HTR-8/SVneo (cell line): ENCODE data around the gene RDH13.
"Not testable (repeated sequence)": the region's sequence is repeated elsewhere in the genome, so short reads cannot be mapped to it uniquely, and the experiment has no call there.

Experiments
- DNase-seq: peaks from one replicate; pipeline ENCODE4 v3.0.0; 2011; ENCODE audit warnings: low spot score, mixed read lengths; ENCODE audit not compliant: insufficient read length
- FAIRE-seq: peaks from 2 replicates; lab custom pipeline; 2011; peaks lifted over from hg19 to GRCh38; lab: Jason Lieb, UNC

The RDH13 gene

DNA sequence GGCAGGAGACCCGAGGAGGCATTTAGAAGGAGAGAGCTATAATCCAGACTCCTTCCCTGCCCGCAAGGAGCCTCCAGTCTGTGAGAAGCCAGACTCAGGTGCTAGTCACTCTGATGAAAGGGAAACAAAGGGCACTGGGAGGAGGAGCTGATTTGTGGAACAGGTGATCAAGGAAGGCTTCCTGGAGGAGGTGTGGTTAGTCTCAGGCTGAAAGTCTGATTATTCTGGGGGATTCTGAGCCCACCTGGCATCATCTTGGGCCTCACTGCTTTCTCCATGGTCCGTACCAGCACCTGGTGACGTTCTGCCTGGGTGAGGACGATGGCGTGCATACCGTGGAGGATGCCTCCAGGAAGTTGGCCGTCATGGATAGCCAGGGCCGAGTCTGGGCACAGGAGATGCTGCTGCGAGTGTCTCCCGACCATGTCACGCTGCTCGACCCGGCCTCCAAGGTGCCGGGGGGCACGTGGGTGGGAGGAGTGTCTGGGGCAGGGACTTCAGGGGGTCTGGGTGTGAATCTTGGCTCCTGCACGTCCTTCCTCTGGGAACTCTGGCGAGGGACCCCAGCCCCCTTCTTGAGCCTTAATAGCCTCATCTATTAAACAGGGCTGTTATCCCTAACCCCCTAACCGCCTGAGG is 16.6 kb upstream of the RDH13 start:
- DNase-seq (no peak), FAIRE-seq (no peak)

DNA sequence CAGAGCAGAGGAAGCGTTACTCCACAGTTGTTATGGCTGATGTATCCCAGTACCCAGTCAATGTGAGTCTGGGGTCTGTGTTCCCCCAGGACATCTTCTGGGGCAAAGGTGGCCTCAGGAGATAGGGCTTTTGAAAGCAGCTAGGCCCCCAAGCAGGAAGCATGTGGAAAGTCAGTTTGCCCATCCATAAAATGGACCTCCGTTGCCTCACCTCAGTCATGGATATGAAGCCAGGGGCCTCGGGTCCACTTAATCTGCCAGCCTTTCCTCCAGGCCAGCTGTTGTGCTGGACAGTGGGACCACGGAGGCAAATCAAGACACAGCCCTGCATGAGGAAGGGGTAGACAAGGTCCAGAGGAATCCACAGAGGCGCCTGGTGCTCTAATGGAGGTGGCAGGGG is 16.0 kb upstream of the RDH13 start:
- FAIRE-seq (no peak), DNase-seq (no peak)

DNA sequence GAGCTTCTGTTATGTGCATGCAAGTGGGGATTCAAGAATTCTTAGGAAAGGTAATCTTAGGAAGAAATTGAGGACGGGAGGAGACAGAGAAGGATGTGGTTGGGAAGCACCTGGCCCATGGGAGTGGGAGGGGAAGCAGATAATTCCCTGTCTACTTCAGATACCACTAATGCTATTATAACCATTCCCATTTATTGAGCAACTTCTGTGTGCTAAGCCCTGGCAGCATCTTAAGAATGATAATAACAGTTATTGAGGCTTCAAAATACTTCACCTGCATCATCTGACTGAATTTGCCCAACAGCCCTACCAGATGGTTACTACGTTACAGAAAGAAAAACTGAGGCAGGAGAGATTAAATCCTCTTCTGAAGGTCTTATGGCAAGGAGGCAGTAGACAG is 14.2 kb upstream of the RDH13 start:
- DNase-seq (no peak), FAIRE-seq (no peak)

DNA sequence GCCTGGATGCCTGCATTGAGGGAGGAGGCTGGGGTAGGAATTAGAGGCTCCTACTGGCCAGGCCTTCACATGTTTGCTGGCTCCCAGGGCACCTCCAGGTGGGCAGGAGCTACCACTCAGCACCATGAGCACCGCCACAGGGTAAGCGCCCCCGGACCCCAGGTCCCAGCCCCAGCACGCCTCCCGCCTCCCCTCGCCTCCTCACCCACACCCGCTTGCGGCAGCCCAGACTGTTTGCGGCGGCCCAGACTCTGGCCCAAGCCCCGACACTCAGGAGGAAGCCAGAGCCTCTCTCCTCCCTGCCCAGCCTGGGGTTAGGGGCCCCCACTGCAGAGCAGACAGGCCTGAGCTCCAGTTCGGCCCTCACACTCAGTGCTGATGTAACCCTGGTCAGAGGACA is 13.4 kb upstream of the RDH13 start:
- no peak for FAIRE-seq
- DNase-seq = no peak

DNA sequence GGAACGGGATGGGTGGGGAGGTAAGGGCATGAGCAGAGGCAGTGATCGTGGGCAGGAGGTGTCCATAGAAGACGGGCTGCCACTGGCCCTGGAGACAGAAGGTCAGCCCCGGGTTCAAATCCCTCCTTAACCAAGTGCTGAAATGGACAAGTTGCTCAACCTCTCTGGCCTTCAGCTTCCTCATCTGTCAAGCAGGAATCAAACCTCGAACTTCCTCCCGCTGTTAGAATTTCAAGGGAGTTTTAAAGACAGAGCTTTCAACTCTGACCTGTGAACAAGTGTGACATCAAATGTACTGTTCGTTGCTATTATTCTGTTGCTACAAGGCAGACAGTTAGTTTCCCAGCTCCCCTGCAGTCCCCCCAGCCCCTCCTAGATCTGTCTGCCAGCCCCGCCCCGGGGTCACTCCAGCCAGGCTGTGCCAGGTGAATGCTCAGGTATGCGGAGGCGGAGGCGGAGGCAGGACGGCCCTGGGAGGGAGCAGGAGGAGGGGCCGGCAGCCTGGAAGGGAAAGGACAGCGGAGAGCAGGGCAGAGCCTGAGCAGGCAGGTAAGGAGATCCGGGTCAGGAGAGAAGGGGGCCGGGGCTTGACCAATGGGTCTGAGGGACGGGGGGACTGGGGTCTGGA is 12.5 kb upstream of the RDH13 start, which contains the start of gene EPS8L1:
Gene EPS8L1 (plus strand): TSS at position 499 of the 628 bp plus-strand sequence. CDS start 576 bp downstream, outside the sequence.
- FAIRE-seq = no peak
- no peak for DNase-seq

DNA sequence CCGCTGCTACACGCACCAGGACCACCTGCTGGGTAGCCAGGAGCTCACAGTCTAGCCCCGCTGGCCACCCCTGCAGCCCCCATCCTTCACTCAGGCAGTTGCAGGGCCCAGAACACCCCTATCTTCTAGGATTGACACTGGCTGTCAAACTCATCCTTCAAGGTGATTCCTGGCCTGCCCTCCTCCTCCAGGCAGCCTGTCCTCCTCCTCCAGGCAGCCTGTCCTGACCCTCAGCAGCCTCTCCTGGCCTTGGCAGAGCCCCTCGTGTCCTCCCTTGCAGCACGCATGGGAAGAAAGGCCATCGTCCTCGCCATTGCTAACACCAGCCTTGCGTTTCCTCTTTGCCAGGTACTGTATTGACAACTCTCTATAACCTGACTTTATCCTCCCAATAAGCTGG is 9.0 kb upstream of the RDH13 start:
- no peak for FAIRE-seq

DNA sequence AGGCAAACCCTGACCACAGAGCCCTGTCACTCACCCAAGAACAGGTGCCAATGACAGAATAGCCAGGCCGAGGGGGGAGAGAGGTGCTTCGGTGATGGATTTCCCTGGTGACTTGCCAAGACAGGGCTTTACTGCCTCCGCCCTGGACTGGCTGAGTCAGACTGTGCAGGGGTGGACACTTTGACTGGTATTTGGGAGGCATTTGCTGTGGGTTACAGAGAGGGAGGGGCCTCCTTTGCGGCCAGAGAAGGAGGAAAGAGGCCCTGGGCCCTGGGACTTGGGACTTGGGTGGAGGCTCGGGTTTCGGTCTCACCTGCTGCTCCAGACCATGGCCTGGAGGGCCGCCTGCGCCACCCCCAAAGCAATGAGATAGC is 8.2 kb upstream of the RDH13 start:
- DNase-seq (peak; percentile 92), FAIRE-seq (peak; percentile 89)

More for the DNA sequence above, 9.0 kb upstream of the RDH13 start:
- DNase-seq = no peak

DNA sequence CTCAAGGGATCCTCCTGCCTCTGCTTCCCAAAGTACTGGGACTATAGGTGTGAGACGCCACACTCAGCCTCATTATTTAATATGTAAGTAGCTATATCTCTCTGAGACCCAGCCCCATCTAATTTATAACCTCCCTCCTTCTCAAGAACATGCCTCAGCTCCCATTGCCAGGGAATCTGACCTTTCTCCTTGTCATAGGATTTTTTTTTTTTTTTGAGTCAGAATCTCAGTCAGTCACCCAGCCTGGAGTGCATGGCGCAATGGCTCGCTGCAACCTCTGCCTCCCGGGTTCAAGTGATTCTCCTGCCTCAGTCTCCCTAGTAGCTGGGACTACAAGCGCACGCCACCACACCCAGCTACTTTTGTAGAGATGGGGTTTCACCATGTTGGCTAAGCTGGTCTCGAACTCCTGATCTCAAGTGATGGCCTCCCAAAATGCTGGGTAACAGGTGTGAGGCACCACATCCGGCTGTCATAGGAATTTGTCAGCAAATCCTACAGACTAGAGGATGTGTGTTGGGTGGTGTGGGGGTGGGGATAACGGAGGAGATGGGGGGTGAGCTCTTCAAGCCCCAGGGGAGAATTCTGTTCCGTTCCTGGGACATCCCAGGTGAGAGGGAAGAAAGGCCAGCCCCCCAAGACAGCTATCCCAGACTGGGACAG is 7.6 kb upstream of the RDH13 start:
- DNase-seq (no peak), FAIRE-seq (no peak)

DNA sequence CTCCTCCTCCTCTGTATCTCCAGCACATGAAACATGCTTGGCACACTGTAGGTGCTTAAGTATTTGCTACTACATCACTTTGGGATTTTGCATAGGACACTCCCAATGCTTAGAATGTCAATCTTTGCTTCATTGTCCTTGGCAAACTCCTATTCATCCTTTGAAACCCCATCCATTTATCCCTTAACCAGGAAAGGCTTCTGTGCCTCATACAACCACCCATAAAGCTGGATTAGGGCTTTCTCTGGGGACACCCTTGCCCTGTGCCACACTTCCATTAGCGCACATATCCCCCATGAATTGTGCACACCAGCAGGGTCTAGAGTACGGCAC is 6.9 kb upstream of the RDH13 start:
- FAIRE-seq = no peak
- no peak for DNase-seq

DNA sequence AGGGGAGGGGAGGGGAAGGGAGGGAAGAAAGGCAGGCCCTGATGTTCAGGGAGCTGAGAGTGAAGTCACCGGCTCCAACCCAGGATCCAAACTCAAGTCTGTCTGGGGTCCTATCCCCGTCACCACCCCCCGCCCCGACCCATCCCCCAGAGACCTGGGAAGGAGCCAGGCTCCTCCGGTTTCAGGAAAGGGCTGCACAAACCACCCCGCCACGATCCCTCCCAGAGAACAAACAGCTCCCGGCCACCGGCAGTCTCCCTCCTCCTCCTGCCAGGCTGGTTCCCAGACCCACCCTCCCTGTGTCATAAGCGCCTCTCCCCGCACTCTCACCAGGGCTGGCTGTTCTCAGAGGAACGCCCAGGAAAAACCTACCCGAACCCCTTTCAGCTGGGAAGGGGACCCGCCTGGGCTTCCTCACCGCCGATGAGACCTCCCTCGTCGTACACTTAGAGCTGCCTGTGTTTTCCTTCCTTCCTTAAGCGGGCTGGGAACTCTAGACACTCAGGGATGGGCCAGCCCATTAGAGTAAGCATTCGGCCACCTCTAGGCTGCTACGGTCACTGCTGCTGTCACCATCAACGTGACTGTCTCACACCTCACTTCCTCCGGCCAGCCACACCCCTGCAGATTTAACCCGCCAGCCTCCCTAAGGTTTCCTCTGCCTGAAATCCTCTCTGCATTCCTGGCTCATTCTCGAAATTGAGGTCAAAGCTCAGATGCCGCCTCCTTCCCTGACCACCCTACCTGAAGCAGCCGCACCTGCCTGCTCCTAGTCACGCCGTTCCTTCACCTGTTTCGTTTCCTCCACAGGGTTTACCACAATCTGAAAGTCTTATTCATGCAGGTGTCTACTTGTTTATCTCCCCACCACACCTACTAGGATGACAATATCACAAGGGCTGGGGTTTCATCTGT is 6.3 kb upstream of the RDH13 start:
- FAIRE-seq (peak; percentile 74), DNase-seq (no peak)

DNA sequence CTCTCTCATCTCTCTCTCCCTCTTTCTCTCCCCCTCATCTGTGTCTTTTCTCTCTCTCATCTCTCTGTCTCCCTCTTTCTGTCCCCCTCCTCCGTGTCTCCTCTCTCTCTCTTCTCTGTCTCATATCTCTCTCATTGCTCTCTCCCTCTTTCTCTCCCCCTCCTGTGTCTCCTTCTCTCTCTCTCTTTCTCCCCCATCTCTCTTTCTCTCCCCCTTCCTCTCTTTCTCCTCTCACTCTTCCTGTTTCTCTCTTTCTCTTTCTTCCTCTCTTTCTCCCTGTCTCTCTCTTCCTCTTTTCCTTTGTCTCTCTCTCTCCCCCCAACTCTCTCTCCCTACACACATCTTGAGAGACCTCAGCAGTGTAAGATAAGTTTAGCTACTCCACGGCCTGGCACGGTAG is 4.9 kb upstream of the RDH13 start:
- FAIRE-seq (no peak), DNase-seq (no peak)

DNA sequence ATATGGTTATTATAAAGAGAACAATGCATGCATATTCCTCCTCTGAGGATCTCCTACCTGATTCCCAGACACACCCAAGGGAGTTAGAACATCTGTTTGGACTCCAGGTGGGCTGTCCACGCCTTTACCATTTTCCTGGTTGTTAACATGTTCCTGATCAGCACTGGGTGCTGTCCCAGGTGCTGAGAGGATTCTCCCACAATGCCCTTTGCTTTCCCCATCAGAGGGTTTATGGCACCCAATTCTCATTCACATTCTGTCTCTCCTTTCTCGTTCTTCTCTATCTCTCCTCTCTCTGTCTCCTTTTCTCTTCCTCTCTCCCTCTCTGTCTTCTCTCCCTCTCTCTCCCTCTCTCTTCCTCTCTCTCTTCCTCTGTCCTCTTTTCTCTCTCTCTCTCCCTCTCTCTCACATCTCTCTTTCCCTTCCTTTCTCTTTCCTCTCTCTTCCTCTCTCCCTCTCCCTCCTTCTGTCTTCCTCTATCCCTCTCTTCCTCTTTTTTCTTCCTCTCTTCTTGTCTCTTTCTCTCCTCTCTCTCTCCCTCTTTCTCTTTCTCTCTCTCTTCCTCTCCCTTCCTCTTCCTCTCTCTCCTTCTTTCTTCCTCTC is 3.3 kb upstream of the RDH13 start:
- FAIRE-seq (no peak), DNase-seq (no peak)

DNA sequence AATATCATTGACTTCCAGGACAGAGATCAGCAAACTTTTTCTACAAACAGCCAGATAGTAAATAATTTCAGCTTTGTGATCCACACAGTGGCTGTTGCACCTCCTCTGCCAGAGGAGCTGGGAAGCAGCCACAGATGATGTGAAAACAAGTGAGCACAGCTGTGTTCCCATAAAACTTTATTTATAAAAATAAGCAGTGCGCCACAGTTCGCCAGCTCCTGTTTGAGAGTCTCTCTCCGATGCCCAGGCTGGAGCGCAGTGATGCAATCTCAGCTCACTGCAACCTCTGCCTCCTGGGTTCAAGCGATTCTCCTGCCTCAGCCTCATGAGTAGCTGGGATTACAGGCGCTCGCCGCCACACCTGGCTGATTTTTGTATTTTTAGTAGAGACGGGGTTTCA is 2.6 kb upstream of the RDH13 start:
- not testable (repeated sequence) for FAIRE-seq, DNase-seq

DNA sequence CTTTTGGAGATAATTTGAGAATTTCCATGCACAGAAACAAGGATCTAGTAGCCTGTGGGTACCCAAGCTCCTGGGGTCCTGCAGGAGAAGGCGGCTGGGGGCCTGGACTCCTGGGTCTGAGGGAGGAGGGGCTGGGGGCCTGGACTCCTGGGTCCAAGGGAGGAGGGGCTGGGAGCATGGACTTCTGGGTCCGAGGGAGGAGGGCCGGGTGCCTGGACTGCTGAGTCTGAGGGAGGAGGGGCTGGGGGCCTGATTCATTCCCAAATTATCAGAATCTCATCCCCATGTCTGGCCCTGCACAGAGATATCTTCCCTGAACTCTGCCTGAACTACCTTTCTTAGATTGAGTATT is 520 bp upstream of the RDH13 start:
- FAIRE-seq (no peak), DNase-seq (no peak)

DNA sequence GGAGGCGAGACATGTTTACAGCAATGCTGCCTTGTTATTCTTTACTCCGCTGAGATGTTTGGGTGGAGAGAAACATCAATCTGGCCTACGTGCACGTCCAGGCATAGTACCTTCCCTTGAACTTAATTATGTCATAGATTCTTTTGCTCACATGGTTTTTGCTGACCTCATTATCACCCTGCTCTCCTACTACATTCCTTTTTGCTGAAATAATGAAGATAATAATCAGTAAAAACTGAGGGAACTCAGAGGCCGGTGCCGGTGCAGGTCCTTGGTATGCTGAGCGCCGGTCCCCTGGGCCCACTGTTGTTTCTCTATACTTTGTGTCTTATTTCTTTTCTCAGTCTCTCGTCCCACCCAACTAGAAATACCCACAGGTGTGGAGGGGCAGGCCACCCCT is 2.7 kb downstream of the RDH13 start:
- not testable (repeated sequence) for DNase-seq, FAIRE-seq

DNA sequence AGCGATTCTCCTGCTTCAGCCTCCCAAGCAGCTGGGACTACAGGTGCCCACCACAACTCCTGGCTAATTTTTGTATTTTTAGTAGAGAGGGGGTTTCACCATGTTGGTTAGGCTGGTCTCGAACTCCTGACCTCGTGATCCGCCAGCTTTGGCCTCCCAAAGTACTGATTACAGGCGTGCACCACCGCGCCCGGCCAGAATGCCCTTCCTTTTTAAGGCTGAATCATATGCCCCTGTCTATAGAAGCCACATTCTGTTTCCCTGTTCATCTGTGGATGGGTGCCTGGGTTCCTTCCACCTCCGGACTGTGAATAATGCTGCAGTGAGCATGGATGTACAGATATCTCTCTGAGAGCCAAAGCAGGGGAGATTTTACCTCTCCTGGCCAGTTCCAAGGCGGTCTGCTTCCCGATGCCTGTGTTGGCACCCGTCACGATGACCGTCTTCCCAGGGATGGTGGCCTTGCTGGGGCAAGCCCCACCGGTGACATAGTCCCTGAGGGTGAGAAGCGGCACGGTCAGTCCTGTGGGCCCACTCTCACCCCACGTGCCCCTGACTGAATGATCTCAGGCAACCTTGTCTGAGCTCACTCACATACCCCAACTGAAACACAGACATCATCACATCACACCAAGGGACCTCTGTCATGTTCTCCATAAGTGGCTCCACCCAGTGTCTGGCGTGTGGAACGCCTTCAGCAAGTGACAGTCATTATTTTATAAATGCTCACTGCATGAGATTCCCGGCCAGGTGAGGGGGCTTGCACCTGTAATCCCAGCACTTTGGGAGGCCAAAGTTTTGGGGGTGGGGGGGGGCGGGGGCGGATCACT is 4.0 kb downstream of the RDH13 start:
- DNase-seq (no peak), FAIRE-seq (no peak)

DNA sequence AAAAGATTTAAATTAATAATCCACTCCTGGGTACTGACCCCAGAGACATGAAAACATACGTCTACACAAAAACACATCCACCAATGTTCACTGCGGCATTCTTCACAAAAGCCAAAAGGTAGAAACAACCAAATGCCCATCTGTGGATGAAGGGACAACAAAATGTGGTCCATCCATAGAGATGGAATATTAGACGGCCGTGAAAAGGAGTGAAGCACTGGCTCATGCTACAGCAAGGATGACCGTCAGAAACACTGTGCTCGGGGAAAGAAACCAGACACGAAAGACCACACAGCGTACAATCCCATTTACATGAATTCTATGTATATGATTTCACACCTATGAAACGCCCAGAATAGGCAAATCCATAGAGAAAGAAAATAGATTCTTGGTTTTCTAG is 6.1 kb downstream of the RDH13 start:
- FAIRE-seq = no peak
- DNase-seq = no peak

DNA sequence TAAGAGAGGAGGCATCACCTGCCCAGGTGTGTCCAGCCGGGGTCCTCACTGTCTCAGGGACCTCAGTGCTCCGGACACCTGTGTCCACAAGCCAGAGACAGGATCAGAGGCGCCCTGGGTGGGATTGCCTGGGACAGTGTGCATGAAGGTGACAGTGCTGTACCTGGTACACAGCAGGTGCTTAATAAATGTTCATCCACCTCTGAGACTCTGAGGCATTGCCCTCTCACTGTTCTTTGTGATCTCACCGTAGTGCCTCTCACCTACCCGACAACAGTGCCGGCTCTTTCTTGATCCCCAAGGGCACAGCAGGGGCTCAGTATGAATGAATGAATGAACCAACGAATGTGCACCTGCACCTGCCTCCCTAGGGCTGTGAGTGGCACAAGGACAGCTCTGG is 9.2 kb downstream of the RDH13 start:
- DNase-seq (no peak), FAIRE-seq (no peak)

DNA sequence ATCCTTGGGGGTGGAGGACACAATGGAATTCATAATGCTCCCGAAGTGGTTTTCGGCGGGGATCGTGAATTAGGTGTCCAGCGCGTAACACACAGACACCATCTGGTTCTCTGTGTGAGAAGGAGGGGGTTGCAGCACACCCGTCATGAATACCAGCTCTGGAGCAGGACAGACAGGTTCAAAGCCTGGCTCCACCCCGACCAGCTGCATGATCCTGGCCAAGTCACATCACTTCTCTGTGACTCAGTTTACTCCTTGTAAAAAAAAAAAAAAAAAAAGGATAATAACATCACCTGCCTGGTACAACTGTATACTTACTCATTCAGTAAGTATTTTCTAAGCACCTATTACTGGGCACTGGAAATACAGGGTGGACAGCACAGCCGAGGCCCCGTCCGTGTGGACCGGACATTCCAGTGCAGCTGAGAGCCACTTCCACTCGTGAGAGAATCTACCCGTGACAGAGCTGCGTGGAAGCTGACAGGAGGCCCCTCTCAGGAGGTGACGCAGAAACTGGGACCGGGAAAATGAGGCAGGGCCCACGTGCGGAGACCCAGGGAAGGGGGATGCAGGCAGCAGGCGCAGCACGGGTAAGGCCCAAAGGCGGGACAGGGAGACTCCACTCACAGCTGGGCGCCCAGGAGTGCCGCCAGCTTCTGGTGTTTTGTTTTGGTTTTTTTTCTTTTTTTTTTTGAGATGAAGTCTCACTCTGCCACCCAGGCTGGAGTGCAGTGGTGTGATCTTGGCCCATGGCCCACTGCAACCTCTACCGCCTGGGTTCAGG is 12.0 kb downstream of the RDH13 start:
- FAIRE-seq (no peak), DNase-seq (no peak)
